ENCODE results near the gene DDX27.

DDX27 gene

GRCh38 chr20:49291200-49291599, 72.0 kb downstream of the DDX27 start:
- FAIRE-seq, result no peak

GRCh38 chr20:49292010-49292409, 72.8 kb downstream of the DDX27 start:
- FAIRE-seq, result no peak

- no peak for FAIRE-seq
Observed at GRCh38 chr20:49293122-49293521, 73.9 kb downstream of the DDX27 start.
